Neural crest cell (in vitro differentiated cells): ENCODE results near the gene SLC1A3. TPM values are rescaled to one million over a fixed set of nuclear protein-coding genes. Genes with fewer than 3 reads are reported as not detected.

Source experiments
- DNase-seq: peaks from one replicate; pipeline ENCODE4 v3.0.0; 2021; ENCODE audit warnings: low read depth, mixed read lengths, low spot score
- H3K27ac Mint-ChIP-seq: one replicate; pipeline ENCODE4 v1.8.0; 2021; ENCODE audit warnings: mild to moderate bottlenecking, mixed read lengths; ENCODE audit not compliant: unreplicated experiment
- H3K27me3 Mint-ChIP-seq: 2 replicates; pipeline ENCODE4 v1.8.0; 2021; ENCODE audit warnings: low read depth, mild to moderate bottlenecking, mixed read lengths
- H3K36me3 Mint-ChIP-seq: 2 replicates; pipeline ENCODE4 v1.8.0; 2021; ENCODE audit warnings: low read depth, mild to moderate bottlenecking, mixed read lengths
- H3K4me1 Mint-ChIP-seq: 2 replicates; pipeline ENCODE4 v1.8.0; 2021; ENCODE audit warnings: mixed read lengths
- H3K4me3 Mint-ChIP-seq: one replicate; pipeline ENCODE4 v1.8.0; 2021; ENCODE audit warnings: mild to moderate bottlenecking, mixed read lengths
- H3K9me3 Mint-ChIP-seq: 2 replicates; pipeline ENCODE4 v1.8.0; 2021; ENCODE audit warnings: mixed read lengths
- total RNA-seq: library from RNA; stranded (reverse); gene quantifications from 2 replicates; pipeline ENCODE4 v1.2.1, GENCODE V29; 2021
- TF ChIP-seq, protein P1 (sequence below): fragments of 200-600 bp; sonication (generic); conservative IDR thresholded peaks from 2 replicates; pipeline ENCODE4 v1.5.0; 2021; ENCODE audit warnings: antibody characterized with exemption, mild to moderate bottlenecking

SLC1A3 gene
- total RNA-seq, 1 donor from 2014 or later = 26.5 TPM

DNA sequence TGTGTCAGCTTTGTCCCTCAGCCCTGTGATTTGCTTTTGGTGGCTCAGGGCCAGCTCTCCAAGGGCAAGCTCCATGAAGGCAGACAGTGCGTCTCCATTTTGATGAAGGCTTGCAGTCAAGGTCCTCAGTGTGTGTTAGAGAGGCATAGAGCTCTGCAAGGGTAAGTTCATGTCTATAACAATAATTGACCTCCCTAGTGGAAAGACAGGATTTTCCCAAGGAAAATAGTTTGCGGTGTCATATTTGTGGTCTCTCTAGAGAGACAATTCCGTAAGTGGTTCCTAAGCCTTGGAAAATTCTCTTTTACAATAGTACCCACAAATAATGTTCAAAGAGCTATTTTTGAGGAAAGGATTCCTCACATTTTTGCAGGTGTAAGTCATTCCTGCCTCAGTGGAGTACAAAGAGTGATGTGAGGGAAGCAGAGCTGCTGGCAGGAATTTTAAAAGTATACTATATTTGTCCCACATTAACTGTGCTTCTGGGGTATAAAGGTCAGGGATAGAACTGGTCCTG lies 40.2 kb downstream of the SLC1A3 start:
- no peak overlapping the region for H3K27ac Mint-ChIP-seq
- no peak overlapping the region for H3K4me3 Mint-ChIP-seq
- H3K4me1 Mint-ChIP-seq = peaks cover 2% of the 10 kb centered on the region
- DNase-seq = no peak
- peaks cover 1% of the 10 kb centered on the region for H3K36me3 Mint-ChIP-seq
- TF ChIP-seq, protein P1, sequence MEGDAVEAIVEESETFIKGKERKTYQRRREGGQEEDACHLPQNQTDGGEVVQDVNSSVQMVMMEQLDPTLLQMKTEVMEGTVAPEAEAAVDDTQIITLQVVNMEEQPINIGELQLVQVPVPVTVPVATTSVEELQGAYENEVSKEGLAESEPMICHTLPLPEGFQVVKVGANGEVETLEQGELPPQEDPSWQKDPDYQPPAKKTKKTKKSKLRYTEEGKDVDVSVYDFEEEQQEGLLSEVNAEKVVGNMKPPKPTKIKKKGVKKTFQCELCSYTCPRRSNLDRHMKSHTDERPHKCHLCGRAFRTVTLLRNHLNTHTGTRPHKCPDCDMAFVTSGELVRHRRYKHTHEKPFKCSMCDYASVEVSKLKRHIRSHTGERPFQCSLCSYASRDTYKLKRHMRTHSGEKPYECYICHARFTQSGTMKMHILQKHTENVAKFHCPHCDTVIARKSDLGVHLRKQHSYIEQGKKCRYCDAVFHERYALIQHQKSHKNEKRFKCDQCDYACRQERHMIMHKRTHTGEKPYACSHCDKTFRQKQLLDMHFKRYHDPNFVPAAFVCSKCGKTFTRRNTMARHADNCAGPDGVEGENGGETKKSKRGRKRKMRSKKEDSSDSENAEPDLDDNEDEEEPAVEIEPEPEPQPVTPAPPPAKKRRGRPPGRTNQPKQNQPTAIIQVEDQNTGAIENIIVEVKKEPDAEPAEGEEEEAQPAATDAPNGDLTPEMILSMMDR = no peak
- H3K27me3 Mint-ChIP-seq = no peaks in the 10 kb centered on the region
- no peaks in the 10 kb centered on the region for H3K9me3 Mint-ChIP-seq

DNA sequence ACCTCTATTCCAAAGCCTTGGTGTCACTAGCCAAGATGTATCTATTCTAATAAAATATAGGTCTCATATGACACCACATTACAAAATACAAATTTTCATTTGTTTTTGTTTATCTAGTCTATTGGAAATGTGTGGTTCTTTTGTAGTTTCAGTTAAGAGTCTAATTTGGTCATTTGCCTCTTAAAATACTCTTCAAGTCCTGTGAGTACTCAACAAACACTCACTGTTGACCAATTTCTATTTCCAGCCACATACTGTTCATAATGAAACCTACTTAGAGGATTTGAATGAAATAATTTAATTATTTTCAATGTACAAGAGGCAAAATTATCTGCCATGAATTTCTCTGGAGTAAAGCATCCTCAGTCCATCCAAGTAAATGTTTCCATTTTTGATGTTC lies 40.6 kb downstream of the SLC1A3 start:
- TF ChIP-seq, protein P1 = no peak
- H3K4me1 Mint-ChIP-seq = peaks cover 7% of the 10 kb centered on the region
- no peaks in the 10 kb centered on the region for H3K27me3 Mint-ChIP-seq
- H3K27ac Mint-ChIP-seq = no peak overlapping the region
- H3K9me3 Mint-ChIP-seq = no peaks in the 10 kb centered on the region
- H3K36me3 Mint-ChIP-seq = peaks cover 3% of the 10 kb centered on the region
- DNase-seq = no peak
- H3K4me3 Mint-ChIP-seq = no peak overlapping the region

DNA sequence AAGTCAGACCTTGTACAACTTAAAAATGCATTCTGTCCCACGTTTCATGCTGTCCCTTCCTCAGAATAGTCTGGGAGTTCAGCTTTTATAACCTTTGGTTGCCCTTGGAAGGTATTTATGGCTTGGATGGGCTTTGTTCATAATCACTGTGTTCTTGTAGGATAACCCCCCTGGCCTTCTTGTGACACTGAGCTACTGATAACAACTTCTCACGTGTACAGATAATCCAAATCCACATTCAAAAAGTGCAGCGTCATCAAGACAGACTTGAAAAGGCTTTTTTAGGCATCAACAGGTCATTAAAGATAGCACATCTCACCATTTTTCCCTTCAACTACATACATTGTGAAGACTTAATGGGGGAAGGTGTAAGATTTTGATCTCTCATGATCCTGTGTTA lies 42.0 kb downstream of the SLC1A3 start:
- Mint-ChIP-seq H3K4me3 (no peak overlapping the region), H3K27me3 (no peaks in the 10 kb centered on the region), H3K36me3 (peaks cover 3% of the 10 kb centered on the region), H3K9me3 (no peaks in the 10 kb centered on the region), H3K27ac (no peak overlapping the region), H3K4me1 (peaks cover 13% of the 10 kb centered on the region)
- no peak for DNase-seq
- TF ChIP-seq, protein P1 = no peak

DNA sequence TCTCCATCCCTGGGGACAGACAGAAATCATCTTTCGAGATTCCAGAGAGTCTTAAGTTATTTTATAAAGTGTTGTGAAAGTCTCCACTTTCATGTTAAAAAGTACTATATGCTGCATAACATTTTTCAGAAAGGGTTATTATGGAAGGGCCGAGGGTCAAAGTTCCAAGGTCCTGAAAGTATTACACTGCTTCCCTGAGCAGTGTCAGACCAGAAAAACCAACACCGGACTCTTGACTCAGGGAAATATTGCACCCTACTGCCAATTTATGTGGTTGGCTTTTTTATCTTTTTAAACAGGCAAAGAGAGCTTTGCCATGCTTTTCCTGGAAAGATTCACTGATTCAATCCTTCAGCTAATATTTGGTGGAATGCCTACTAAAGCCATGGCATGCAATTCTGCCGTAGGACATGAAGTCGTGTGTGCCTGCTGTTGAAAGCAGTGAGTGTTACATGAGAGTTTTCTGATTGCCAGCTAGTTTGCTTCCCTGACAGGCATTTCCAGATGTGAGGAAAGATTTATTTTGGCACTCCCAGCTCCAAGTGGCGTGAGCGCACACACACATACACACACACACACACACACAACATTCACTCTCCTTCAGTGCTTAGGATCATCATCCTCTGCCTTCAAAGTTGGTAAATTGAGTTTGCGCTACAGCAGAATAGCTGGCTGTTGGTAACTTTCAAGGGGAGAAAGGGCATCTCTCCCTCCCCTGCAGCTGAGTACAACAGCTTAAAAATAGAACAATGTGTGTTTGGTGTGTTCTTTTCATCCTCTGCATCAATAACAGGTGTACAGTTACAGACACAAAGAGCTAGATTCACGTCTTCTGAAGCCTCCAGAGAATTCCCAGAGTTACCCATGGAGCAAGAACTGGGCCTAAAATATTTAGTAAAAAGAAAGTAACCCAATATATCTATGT lies 45.6 kb downstream of the SLC1A3 start:
- no peak overlapping the region for H3K27ac Mint-ChIP-seq
- peaks cover 3% of the 10 kb centered on the region for H3K36me3 Mint-ChIP-seq
- no peaks in the 10 kb centered on the region for H3K9me3 Mint-ChIP-seq
- no peak for DNase-seq
- H3K4me3 Mint-ChIP-seq = no peak overlapping the region
- H3K4me1 Mint-ChIP-seq = peaks cover 24% of the 10 kb centered on the region
- TF ChIP-seq, protein P1 = no peak
- H3K27me3 Mint-ChIP-seq = no peaks in the 10 kb centered on the region

DNA sequence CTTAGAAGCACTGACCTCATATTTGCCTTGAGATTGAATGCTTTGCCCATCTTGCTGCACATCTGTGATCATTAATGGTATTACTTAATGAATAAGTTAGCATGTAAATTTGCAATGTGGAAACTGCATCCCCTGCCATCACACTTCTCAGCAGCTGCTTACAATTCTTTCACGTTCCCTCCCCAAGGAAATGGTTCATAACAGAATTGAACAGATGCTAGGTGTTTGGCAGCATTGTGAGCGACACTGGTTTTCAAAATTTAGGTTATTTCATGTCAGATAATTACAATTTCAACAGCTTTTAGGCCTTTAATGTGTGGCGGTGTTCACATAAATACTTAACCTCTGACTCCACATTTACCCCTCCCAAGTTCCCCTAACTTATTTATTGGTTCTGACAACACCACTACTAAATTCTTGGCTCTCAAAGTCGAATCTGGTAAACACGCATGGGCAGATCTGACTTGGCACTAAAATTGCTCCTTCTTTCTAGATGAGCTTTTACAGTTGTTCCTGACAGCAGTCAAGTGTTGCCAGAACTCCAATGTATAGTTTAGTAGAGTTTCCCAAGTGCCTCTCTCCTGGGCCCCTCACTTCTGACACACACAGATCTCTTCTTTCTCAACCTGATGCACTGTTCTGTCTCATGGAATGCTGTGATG lies 46.8 kb downstream of the SLC1A3 start:
- Mint-ChIP-seq H3K4me1 (peaks cover 24% of the 10 kb centered on the region), H3K27me3 (no peaks in the 10 kb centered on the region), H3K36me3 (peaks cover 3% of the 10 kb centered on the region), H3K4me3 (no peak overlapping the region), H3K9me3 (peaks cover 2% of the 10 kb centered on the region), H3K27ac (no peak overlapping the region)
- TF ChIP-seq, protein P1 = no peak
- DNase-seq = no peak
